H1 (cell line): ENCODE measurements around the gene FRZB. TPM values are rescaled to one million over a fixed set of nuclear protein-coding genes. Genes with fewer than 3 reads are reported as not detected.
"Not testable (repeated sequence)": the region's sequence is repeated elsewhere in the genome, so short reads cannot be mapped to it uniquely, and the experiment has no call there.

ENCODE experiments used
- CTCF ChIA-PET: fragments of 300-600 bp; sonication (Branson Sonifier 250); formaldehyde crosslinking; loops from one replicate; lab custom pipeline; 2021; ENCODE audit not compliant: partially characterized antibody; lab: Charles Lee
- POLR2A ChIA-PET: fragments of 300-600 bp; sonication (Branson Sonifier 250); formaldehyde crosslinking; loops from one replicate; lab custom pipeline; 2021; ENCODE audit warnings: inconsistent platforms; ENCODE audit not compliant: partially characterized antibody; lab: Charles Lee
- DNase-seq, 2 experiments: peaks; one replicate each; pipeline versions ENCODE4 v3.0.0 to v3.0.0-alpha.2; 2010 to 2022; ENCODE audit warnings: low spot score in 2 of 2, low read depth in 1 of 2, mixed read lengths in 1 of 2
- FAIRE-seq: peaks from 2 replicates; lab custom pipeline; 2011; peaks lifted over from hg19 to GRCh38; lab: Jason Lieb, UNC
- H2AFZ ChIP-seq: 2 replicates; pipeline ENCODE4 v1.8.1; 2012; ENCODE audit warnings: low read length, inconsistent platforms
- H2AK5ac ChIP-seq: 2 replicates; pipeline ENCODE4 v1.6.1; 2013; ENCODE audit warnings: low read depth, low read length
- H2BK120ac ChIP-seq: replicated peaks from 2 replicates; pipeline ENCODE3; 2013; ENCODE audit warnings: low read depth, low read length, inconsistent platforms
- H2BK12ac ChIP-seq: 2 replicates; pipeline ENCODE4 v1.6.1; 2013; ENCODE audit warnings: low read depth, low read length
- H2BK15ac ChIP-seq: 2 replicates; pipeline ENCODE4 v1.6.1; 2013; ENCODE audit warnings: low read length
- H2BK20ac ChIP-seq: 2 replicates; pipeline ENCODE4 v1.6.1; 2013; ENCODE audit warnings: low read length
- H2BK5ac ChIP-seq: 2 replicates; pipeline ENCODE4 v1.6.1; 2013; ENCODE audit warnings: low read depth, low read length
- H3K14ac ChIP-seq: 2 replicates; pipeline ENCODE4 v1.6.1; 2013; ENCODE audit warnings: inconsistent platforms; ENCODE audit not compliant: insufficient read length
- H3K18ac ChIP-seq: 2 replicates; pipeline ENCODE4 v1.6.1; 2013; ENCODE audit warnings: low read length; ENCODE audit errors: extremely low read depth
- H3K23ac ChIP-seq: 2 replicates; pipeline ENCODE4 v1.6.1; 2013; ENCODE audit warnings: inconsistent platforms; ENCODE audit not compliant: insufficient read length
- H3K23me2 ChIP-seq: 2 replicates; pipeline ENCODE4 v1.6.1; 2013; ENCODE audit warnings: low read depth, low read length
- H3K27ac ChIP-seq: 2 replicates; pipeline ENCODE4 v1.6.1; 2011; ENCODE audit warnings: low read depth, low read length, inconsistent platforms
- H3K27me3 ChIP-seq, 4 experiments: replicated peaks in 1 of 4; 1 replicate in 1 of 4; 2 replicates in 3 of 4; pipeline versions ENCODE4 v1.6.1 to v1.8.1; 2011 to 2013; ENCODE audit warnings: low read length in 3 of 4, mild to moderate bottlenecking in 3 of 4, inconsistent platforms in 2 of 4, mixed read lengths in 2 of 4, moderate library complexity in 1 of 4; ENCODE audit not compliant: control insufficient read depth in 3 of 4, insufficient read depth in 3 of 4; ENCODE audit errors: extremely low read depth in 1 of 4
- H3K36me3 ChIP-seq, 4 experiments: 2 replicates each; pipeline versions ENCODE4 v1.6.1 to v1.8.1; 2011 to 2013; ENCODE audit warnings: mild to moderate bottlenecking in 4 of 4, low read length in 3 of 4, moderate library complexity in 2 of 4, control low read depth in 1 of 4, inconsistent platforms in 1 of 4; ENCODE audit not compliant: insufficient read depth in 4 of 4, control insufficient read depth in 2 of 4
- H3K4ac ChIP-seq: replicated peaks from 2 replicates; pipeline ENCODE3; 2013; ENCODE audit warnings: low read length, low read depth, mixed read lengths, inconsistent platforms; ENCODE audit not compliant: insufficient read length
- H3K4me1 ChIP-seq, 4 experiments: replicated peaks in 1 of 4; 1 replicate in 1 of 4; 2 replicates in 3 of 4; pipeline versions ENCODE4 v1.6.1 to v1.8.1; 2011 to 2013; ENCODE audit warnings: low read length in 3 of 4, inconsistent platforms in 2 of 4, mixed read lengths in 1 of 4; ENCODE audit not compliant: insufficient read depth in 4 of 4, control insufficient read depth in 3 of 4
- H3K4me2 ChIP-seq, 2 experiments: 2 replicates each; pipeline versions ENCODE4 v1.6.1 to v1.8.1; 2011 to 2013; ENCODE audit warnings: low read depth in 2 of 2, low read length in 2 of 2, control low read depth in 1 of 2, inconsistent platforms in 1 of 2, mild to moderate bottlenecking in 1 of 2; ENCODE audit not compliant: insufficient read depth in 1 of 2
- H3K4me3 ChIP-seq, 4 experiments: fragments of 200-600, 300-600 bp in 1 of 4; sonication (generic), shearing (Covaris generic), sonication (Bioruptor Twin) in 1 of 4; 2 replicates each; pipeline versions ENCODE4 v1.5.1 to v1.8.1; 2011 to 2016; ENCODE audit warnings: low read length in 4 of 4, low read depth in 3 of 4, control low read depth in 2 of 4, inconsistent platforms in 2 of 4, mild to moderate bottlenecking in 2 of 4, mixed read lengths in 1 of 4, moderate library complexity in 1 of 4; ENCODE audit not compliant: insufficient read depth in 2 of 4; ENCODE audit errors: extremely low read depth in 1 of 4
- H3K56ac ChIP-seq: replicated peaks from 2 replicates; pipeline ENCODE3; 2013; ENCODE audit warnings: low read depth, mild to moderate bottlenecking, mixed read lengths, low read length, inconsistent platforms; ENCODE audit not compliant: insufficient read length
- H3K79me1 ChIP-seq: 2 replicates; pipeline ENCODE4 v1.6.1; 2013; ENCODE audit warnings: low read depth, low read length, control low read depth
- H3K79me2 ChIP-seq, 2 experiments: 2 replicates each; pipeline versions ENCODE4 v1.6.1 to v1.8.1; 2012 to 2013; ENCODE audit warnings: low read length in 2 of 2, mild to moderate bottlenecking in 2 of 2, inconsistent platforms in 1 of 2; ENCODE audit not compliant: insufficient read depth in 2 of 2, control insufficient read depth in 1 of 2
- H3K9ac ChIP-seq, 4 experiments: replicated peaks in 1 of 4; 1 replicate in 1 of 4; 2 replicates in 3 of 4; pipeline versions ENCODE4 v1.6.1 to v1.8.1; 2011 to 2013; ENCODE audit warnings: low read depth in 3 of 4, low read length in 3 of 4, control low read depth in 2 of 4, mild to moderate bottlenecking in 2 of 4, moderate library complexity in 2 of 4, inconsistent platforms in 1 of 4; ENCODE audit errors: extremely low read depth in 1 of 4
- H3K9me3 ChIP-seq, 2 experiments: 2 replicates each; pipeline versions ENCODE4 v1.6.1 to v1.8.1; 2012 to 2013; ENCODE audit warnings: mild to moderate bottlenecking in 2 of 2, moderate library complexity in 2 of 2, control low read depth in 1 of 2, inconsistent platforms in 1 of 2, low read depth in 1 of 2, low read length in 1 of 2, mixed read lengths in 1 of 2; ENCODE audit not compliant: insufficient read depth in 2 of 2
- H4K20me1 ChIP-seq, 2 experiments: replicated peaks in 1 of 2; 2 replicates each; pipeline versions ENCODE3 to v1.8.1; 2011 to 2013; ENCODE audit warnings: inconsistent platforms in 2 of 2, low read length in 2 of 2, mild to moderate bottlenecking in 1 of 2; ENCODE audit not compliant: insufficient read depth in 2 of 2, control insufficient read depth in 1 of 2
- H4K5ac ChIP-seq: 2 replicates; pipeline ENCODE4 v1.6.1; 2013; ENCODE audit warnings: low read length, low read depth, mixed read lengths, inconsistent platforms; ENCODE audit not compliant: insufficient read length
- H4K8ac ChIP-seq: 2 replicates; pipeline ENCODE4 v1.8.0; 2013; ENCODE audit warnings: mild to moderate bottlenecking, moderate library complexity, low read length, inconsistent platforms; ENCODE audit not compliant: insufficient read depth; ENCODE audit errors: extremely low read depth
- H4K91ac ChIP-seq: replicated peaks from 2 replicates; pipeline ENCODE3; 2013; ENCODE audit warnings: low read length, mixed read lengths, inconsistent platforms; ENCODE audit not compliant: insufficient read length
- WGBS, 2 experiments: shearing (Covaris generic) in 1 of 2; methylation state at CpG; one replicate each; pipeline versions ENCODE4 v1.1.6 to v1.1.7; 2013 to 2015; ENCODE audit warnings: low lambda C conversion rate in 2 of 2, mixed read lengths in 2 of 2, inconsistent platforms in 1 of 2, low coverage in 1 of 2, missing lambda C conversion rate in 1 of 2; ENCODE audit not compliant: insufficient replicate concordance in 2 of 2, insufficient coverage in 1 of 2, insufficient read length in 1 of 2; ENCODE audit errors: extremely low coverage in 1 of 2, missing lambda C conversion rate in 1 of 2; 5-methylcytosine and 5-hydroxymethylcytosine counted together
- polyA plus RNA-seq, 7 experiments: library from polyadenylated mRNA; depleted of rRNA in 3 of 7; stranded (reverse) in 5 of 7; unstranded in 2 of 7; fragments of >200 nt in 5 of 7; fragments of 200-250 nt in 2 of 7; gene quantifications; 1 replicate in 5 of 7; 2 replicates in 1 of 7; 4 replicates in 1 of 7; pipeline versions ENCODE4 v1.2.1 to v1.2.3, GENCODE V29; 2011 to 2013; ENCODE audit warnings: missing spikeins in 2 of 7, mixed read lengths in 2 of 7
- total RNA-seq: library from RNA; stranded (reverse); fragmentation: NEBNext Ultra II Directional; extraction: Animal tissue kit (Norgen Biotek cat#: 25700); gene quantifications from 2 replicates; pipeline ENCODE4 v1.2.1, GENCODE V29; 2021

Gene FRZB
- total and polyA plus RNA-seq, 2 of the 8 experiments (the other 6 are each of a cell fraction or from before 2014, with no cell fraction given), result 4.4 to 4.6 TPM

- CTCF ChIA-PET, result interaction anchor here (2.0 kb wide), 1 partner anchor 11 kb away, joined by 11 read pairs; no protein-coding TSS in a partner anchor
- POLR2A ChIA-PET, result not testable (repeated sequence)
- WGBS, 2 experiments, result 82% methylated on average over 1 of the region's 1 CpG; no CpG with 5 or more reads in 1 of the 2 experiments
Observed at GRCh38 chr2:182880100-182880499, 13.7 kb upstream of the FRZB start.

GRCh38 chr2:182876653-182877052 is 10.2 kb upstream of the FRZB start:
- POLR2A ChIA-PET, result not testable (repeated sequence)

More at GRCh38 chr2:182880100-182880499, 13.7 kb upstream of the FRZB start:
- H2BK12ac ChIP-seq, H3K79me2 ChIP-seq, H4K20me1 ChIP-seq, H3K4me2 ChIP-seq, H4K91ac ChIP-seq, H3K23me2 ChIP-seq, H3K27me3 ChIP-seq, H2AFZ ChIP-seq, H2BK20ac ChIP-seq, H2BK15ac ChIP-seq, H4K8ac ChIP-seq, H3K27ac ChIP-seq, FAIRE-seq, H2BK5ac ChIP-seq, H4K5ac ChIP-seq, H3K79me1 ChIP-seq, H3K18ac ChIP-seq, H3K36me3 ChIP-seq, H3K23ac ChIP-seq, H3K4me1 ChIP-seq, H3K9me3 ChIP-seq, H3K9ac ChIP-seq, H3K14ac ChIP-seq, H3K4me3 ChIP-seq, H3K56ac ChIP-seq, H2BK120ac ChIP-seq, DNase-seq, H2AK5ac ChIP-seq, H3K4ac ChIP-seq: not testable (repeated sequence)

More at GRCh38 chr2:182876653-182877052, 10.2 kb upstream of the FRZB start:
- H3K56ac ChIP-seq, H3K4ac ChIP-seq, DNase-seq, H3K9me3 ChIP-seq, H3K4me3 ChIP-seq, H2BK20ac ChIP-seq, H3K18ac ChIP-seq, H3K4me2 ChIP-seq, H3K9ac ChIP-seq, H2BK5ac ChIP-seq, H4K5ac ChIP-seq, H3K14ac ChIP-seq, H2AK5ac ChIP-seq, H4K20me1 ChIP-seq, H3K79me1 ChIP-seq, H2AFZ ChIP-seq, H4K91ac ChIP-seq, H2BK15ac ChIP-seq, H2BK120ac ChIP-seq, H3K27ac ChIP-seq, H3K4me1 ChIP-seq, H3K23me2 ChIP-seq, H3K36me3 ChIP-seq, H4K8ac ChIP-seq, H2BK12ac ChIP-seq, FAIRE-seq, H3K79me2 ChIP-seq, H3K27me3 ChIP-seq, H3K23ac ChIP-seq: not testable (repeated sequence)
- WGBS, 2 experiments, result 95% methylated on average over 1 of the region's 1 CpG; no CpG with 5 or more reads in 1 of the 2 experiments
- CTCF ChIA-PET, result interaction anchor here (0.7 to 2.3 kb wide), 5 partner anchors 23 to 109 kb away, joined by 3 to 6 read pairs (median 4); no protein-coding TSS in a partner anchor
